ENCODE results near the gene CHTOP.

CHTOP gene

DNA sequence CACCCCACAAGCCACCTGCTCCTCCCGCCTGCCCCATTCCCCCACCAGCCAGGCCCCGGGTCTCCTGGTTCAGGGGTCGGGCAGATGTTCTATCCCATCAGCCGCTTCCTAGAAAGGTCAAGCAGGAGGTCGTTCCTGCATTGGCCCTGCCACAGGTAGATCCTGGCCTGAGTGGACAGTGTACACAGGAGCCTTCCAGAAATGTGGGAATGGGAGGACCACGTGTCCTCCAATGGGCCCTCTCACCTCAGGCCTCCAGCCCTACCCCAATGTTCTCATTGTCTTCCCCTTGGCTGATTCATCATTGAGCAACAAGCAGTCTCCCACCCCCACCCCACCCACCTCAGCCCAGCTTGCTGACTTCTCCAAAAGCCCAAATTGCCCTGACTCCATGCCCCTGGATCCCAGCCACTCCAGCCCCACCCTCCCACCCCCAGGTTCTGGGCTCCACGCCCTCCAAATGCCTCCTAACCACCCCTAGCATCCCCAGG, 23.0 kb upstream of the CHTOP start:
- TF ChIP-seq, protein P1, sequence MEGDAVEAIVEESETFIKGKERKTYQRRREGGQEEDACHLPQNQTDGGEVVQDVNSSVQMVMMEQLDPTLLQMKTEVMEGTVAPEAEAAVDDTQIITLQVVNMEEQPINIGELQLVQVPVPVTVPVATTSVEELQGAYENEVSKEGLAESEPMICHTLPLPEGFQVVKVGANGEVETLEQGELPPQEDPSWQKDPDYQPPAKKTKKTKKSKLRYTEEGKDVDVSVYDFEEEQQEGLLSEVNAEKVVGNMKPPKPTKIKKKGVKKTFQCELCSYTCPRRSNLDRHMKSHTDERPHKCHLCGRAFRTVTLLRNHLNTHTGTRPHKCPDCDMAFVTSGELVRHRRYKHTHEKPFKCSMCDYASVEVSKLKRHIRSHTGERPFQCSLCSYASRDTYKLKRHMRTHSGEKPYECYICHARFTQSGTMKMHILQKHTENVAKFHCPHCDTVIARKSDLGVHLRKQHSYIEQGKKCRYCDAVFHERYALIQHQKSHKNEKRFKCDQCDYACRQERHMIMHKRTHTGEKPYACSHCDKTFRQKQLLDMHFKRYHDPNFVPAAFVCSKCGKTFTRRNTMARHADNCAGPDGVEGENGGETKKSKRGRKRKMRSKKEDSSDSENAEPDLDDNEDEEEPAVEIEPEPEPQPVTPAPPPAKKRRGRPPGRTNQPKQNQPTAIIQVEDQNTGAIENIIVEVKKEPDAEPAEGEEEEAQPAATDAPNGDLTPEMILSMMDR (IDR thresholded peaks at IDR 0.05; ENCODE audit: insufficient read depth, low read length, missing control alignments): no peak
- POLR2A ChIA-PET: interaction anchor here (0.7 to 9.4 kb wide), 3 partner anchors 13 to 38 kb away, joined by 3 to 127 read pairs (median 4); partner anchors contain the start of gene S100A13
- CTCF ChIA-PET: interaction anchor here (3.4 to 12.8 kb wide), 5 partner anchors 10 to 102 kb away, joined by 19 to 178 read pairs (median 93); partner anchors contain the start of genes CHTOP, S100A1 and S100A13
- DNase-seq (ENCODE audit: low read depth, low spot score): no peak
- peak overlapping the region; percentile 83 for H3K4me3 ChIP-seq (ENCODE audit: low read depth, low read length)

DNA sequence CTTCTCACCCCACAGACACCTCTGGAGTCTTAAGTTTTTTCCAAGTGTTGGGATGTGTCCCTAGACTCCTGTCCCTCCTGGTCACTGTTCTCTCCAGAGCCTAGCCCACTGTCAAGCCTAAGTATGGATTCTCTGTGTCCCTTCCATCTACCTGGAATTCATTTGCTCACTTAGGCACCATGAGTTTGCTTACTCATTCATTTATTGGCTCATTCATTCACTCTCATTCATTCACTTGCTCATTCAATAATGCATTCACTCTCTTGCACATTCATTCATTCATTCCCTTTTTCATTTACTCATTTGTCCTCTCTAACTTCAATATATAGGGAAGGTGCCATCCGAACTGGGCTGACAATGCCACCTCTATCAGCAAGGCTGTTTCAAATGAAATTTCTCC, 22.5 kb upstream of the CHTOP start:
- CTCF ChIA-PET: interaction anchor here (0.9 to 12.8 kb wide), 7 partner anchors 9 to 102 kb away, joined by 3 to 178 read pairs (median 24); partner anchors contain the start of genes CHTOP, S100A1 and S100A13
- H3K4me3 ChIP-seq (ENCODE audit: low read depth, low read length): peak overlapping the region; percentile 83
- POLR2A ChIA-PET: interaction anchor here (1.5 to 9.4 kb wide), 4 partner anchors 15 to 77 kb away, joined by 4 to 127 read pairs (median 18); partner anchors contain the start of genes CHTOP, S100A13 and S100A6
- DNase-seq (ENCODE audit: low read depth, low spot score): no peak
- TF ChIP-seq, protein P1 (IDR thresholded peaks at IDR 0.05; ENCODE audit: insufficient read depth, low read length, missing control alignments): no peak

DNA sequence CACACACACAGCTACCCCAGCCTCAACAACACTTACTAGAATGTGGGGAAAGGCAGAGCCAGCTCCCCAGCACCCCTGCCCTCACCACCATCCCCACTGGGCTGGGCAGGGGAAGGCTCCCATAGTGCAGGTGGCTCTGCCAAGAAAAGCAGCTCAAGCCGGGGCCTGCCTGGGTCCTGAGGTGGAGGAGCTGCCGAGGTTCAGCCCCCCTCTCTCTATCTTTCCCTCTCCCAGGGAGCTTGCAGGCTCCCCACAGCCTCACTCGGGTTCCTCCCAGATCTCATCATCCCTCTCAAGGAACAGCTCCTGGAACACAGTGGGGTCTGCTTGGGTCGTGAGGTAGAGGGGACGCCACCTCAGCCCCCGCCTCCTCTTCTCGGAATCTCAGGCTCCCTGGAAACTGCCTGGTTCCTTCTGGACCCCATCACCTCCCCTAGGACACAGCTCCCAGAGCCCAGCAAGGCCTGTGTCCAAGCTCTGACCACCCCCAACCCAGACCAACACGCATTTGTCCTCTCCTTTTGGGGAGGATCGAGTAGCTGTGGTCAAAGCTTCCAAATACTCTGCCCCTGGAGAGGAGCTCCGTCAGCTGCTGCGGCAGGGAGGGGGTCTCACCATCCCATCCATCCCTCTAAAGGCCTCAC, 21.6 kb upstream of the CHTOP start:
- TF ChIP-seq, protein P1 (IDR thresholded peaks at IDR 0.05; ENCODE audit: insufficient read depth, low read length, missing control alignments): no peak
- DNase-seq (ENCODE audit: low read depth, low spot score): no peak
- ChIA-PET CTCF (interaction anchor here (0.6 to 12.8 kb wide), 13 partner anchors 8 to 374 kb away, joined by 3 to 178 read pairs (median 4); partner anchors contain the start of genes CHTOP, RAB13, S100A1 and S100A13), POLR2A (interaction anchor here (0.7 to 9.4 kb wide), 11 partner anchors 8 to 105 kb away, joined by 3 to 127 read pairs (median 6); partner anchors contain the start of genes CHTOP, S100A1, S100A13 and S100A6)
- peak overlapping the region; percentile 83 for H3K4me3 ChIP-seq (ENCODE audit: low read depth, low read length)

DNA sequence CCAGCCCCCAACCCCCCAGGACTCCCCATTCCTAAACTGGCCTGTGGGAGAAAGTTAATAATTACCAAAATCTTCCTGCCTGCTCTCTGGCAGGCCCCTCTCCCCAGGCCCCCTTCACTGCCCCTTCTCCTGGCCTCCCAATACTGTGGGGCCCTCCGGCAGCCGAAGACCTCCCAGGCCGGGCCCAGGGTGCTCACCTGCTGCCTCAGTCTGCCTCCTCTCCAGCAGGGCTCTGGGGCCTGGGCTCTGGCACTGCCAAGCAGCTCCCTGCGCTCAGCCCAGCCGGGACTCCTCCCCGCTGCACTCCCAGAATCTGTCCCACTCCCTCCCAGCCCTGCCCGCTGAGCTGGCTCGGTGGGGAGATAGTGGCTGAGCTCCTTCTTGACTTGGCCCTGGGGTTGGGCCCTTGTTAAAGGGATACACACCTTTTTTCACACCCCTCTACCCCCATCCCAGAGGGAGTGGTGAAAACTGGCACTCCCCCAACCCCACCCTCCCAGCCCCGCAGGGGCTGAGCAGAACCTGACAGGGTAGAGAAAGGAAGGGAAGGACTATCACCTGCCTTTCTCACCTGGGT, 21.0 kb upstream of the CHTOP start, which contains the start of gene S100A16:
Gene S100A16 (minus strand): TSS at position 383 of the 577 bp plus-strand sequence. CDS start 4,986 bp downstream, outside the sequence.
- CTCF ChIA-PET: interaction anchor here (0.6 to 12.8 kb wide), 12 partner anchors 8 to 373 kb away, joined by 3 to 178 read pairs (median 4); partner anchors contain the start of genes CHTOP, RAB13, S100A1 and S100A13
- no peak for DNase-seq (ENCODE audit: low read depth, low spot score)
- peak within 1 kb of the TSS; percentile 83 for H3K4me3 ChIP-seq (ENCODE audit: low read depth, low read length)
- POLR2A ChIA-PET: interaction anchor here (0.6 to 9.4 kb wide), 14 partner anchors 9 to 106 kb away, joined by 3 to 127 read pairs (median 6); partner anchors contain the start of genes CHTOP, S100A1, S100A13 and S100A6
- TF ChIP-seq, protein P1 (IDR thresholded peaks at IDR 0.05; ENCODE audit: insufficient read depth, low read length, missing control alignments): no peak

DNA sequence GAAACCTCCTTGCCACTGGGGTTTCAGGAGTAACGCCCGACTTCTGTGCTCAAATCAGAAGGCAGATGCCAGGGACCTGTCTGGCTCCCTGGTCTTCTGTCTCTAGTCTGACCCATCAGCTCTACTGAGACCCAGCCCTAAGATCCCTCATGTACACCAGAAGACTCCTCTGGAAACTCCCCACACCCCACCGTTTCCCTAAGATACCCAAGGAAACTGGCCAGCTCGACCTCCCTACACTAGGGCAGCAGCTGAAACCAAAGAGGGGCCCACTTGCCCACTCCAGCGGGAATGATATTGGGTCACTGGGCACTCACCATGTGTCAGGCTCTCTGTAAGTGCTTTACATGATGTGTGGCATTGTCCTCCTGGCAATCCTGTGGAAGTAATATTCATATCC, 20.5 kb upstream of the CHTOP start:
- peak overlapping the region; percentile 83 for H3K4me3 ChIP-seq (ENCODE audit: low read depth, low read length)
- ChIA-PET CTCF (interaction anchor here (1.6 to 12.8 kb wide), 6 partner anchors 7 to 104 kb away, joined by 4 to 178 read pairs (median 58); partner anchors contain the start of genes CHTOP, S100A1 and S100A13), POLR2A (interaction anchor here (0.6 to 9.4 kb wide), 11 partner anchors 8 to 107 kb away, joined by 3 to 127 read pairs (median 6); partner anchors contain the start of genes CHTOP, S100A1, S100A13 and S100A6)
- TF ChIP-seq, protein P1 (IDR thresholded peaks at IDR 0.05; ENCODE audit: insufficient read depth, low read length, missing control alignments): no peak
- DNase-seq (ENCODE audit: low read depth, low spot score): no peak
